PC-3 (cell line): Measurements from ENCODE around the gene DNM2. TPM values are rescaled to one million over a fixed set of nuclear protein-coding genes. Genes with fewer than 3 reads are reported as not detected.

ENCODE experiments used
- ATAC-seq: fragments of 200-7000 bp; cut with Tn5 transposase; 2 replicates; pipeline ENCODE4 v1.9.1; 2020; ENCODE audit warnings: mild to moderate bottlenecking, moderate library complexity
- BruUV-seq: library from RNA; stranded (reverse); fragments of 400-500 nt; replicated peaks from 2 replicates; lab custom pipeline; 2021; lab: Mats Ljungman, UMichigan
- CTCF ChIA-PET: fragments of 300-600 bp; sonication (Branson Sonifier 250); formaldehyde crosslinking; loops from one replicate; lab custom pipeline; 2022; ENCODE audit warnings: antibody characterized with exemption; lab: Charles Lee
- POLR2A ChIA-PET: fragments of 300-600 bp; sonication (Branson Sonifier 250); formaldehyde crosslinking; loops from one replicate; lab custom pipeline; 2022; ENCODE audit warnings: antibody characterized with exemption; ENCODE audit not compliant: unreplicated experiment; lab: Charles Lee
- DNase-seq: peaks from one replicate; pipeline ENCODE4 v3.0.0-alpha.2; 2015
- H2AFZ ChIP-seq: fragments of 300-600 bp; sonication (generic); 2 replicates; pipeline ENCODE4 v1.6.0; 2016; ENCODE audit warnings: antibody characterized with exemption, low read length
- H3F3A ChIP-seq: fragments of 300-600 bp; sonication (generic); one replicate; pipeline ENCODE4 v1.6.0; 2017; ENCODE audit warnings: antibody characterized with exemption, low read length, control low read depth, mild to moderate bottlenecking; ENCODE audit not compliant: unreplicated experiment
- H3K27ac ChIP-seq: fragments of 300-600 bp; sonication (generic); 2 replicates; pipeline ENCODE4 v1.5.1; 2016; ENCODE audit warnings: mild to moderate bottlenecking, low read length
- H3K27me3 ChIP-seq: fragments of 300-600 bp; sonication (generic); 2 replicates; pipeline ENCODE4 v1.6.1; 2016; ENCODE audit warnings: low read length, mixed read lengths
- H3K36me3 ChIP-seq: fragments of 300-600 bp; sonication (generic); 2 replicates; pipeline ENCODE4 v1.6.1; 2016; ENCODE audit warnings: low read depth, mixed run types, low read length, mixed read lengths
- H3K4me1 ChIP-seq: fragments of 300-600 bp; sonication (generic); 2 replicates; pipeline ENCODE4 v1.5.1; 2016; ENCODE audit warnings: low read length; ENCODE audit not compliant: insufficient read depth
- H3K4me2 ChIP-seq: fragments of 300-600 bp; sonication (generic); 2 replicates; pipeline ENCODE4 v1.6.0; 2016; ENCODE audit warnings: low read length
- H3K4me3 ChIP-seq: fragments of 300-600 bp; sonication (generic); 2 replicates; pipeline ENCODE4 v1.5.1; 2016; ENCODE audit warnings: mild to moderate bottlenecking, low read length, mixed read lengths
- H3K79me2 ChIP-seq: fragments of 300-600 bp; sonication (generic); 2 replicates; pipeline ENCODE4 v1.6.1; 2017; ENCODE audit warnings: low read length, mixed read lengths
- H3K9ac ChIP-seq: fragments of 300-600 bp; sonication (generic); 2 replicates; pipeline ENCODE4 v1.6.0; 2016; ENCODE audit warnings: mild to moderate bottlenecking, low read length
- H3K9me2 ChIP-seq: fragments of 300-600 bp; sonication (generic); replicated peaks from 2 replicates; pipeline ENCODE4 v1.6.1; 2016; ENCODE audit warnings: mixed run types, low read length, mixed read lengths
- H3K9me3 ChIP-seq: fragments of 300-600 bp; sonication (generic); 2 replicates; pipeline ENCODE4 v1.6.1; 2016; ENCODE audit warnings: low read length, mixed read lengths
- H4K20me1 ChIP-seq: fragments of 300-600 bp; sonication (generic); 2 replicates; pipeline ENCODE4 v1.6.1; 2016; ENCODE audit warnings: low read length, mixed read lengths
- EZH2 ChIP-seq: fragments of 300-600 bp; sonication (generic); IDR thresholded peaks from one replicate; pipeline ENCODE4 v1.6.1; 2017; ENCODE audit warnings: antibody characterized with exemption, mild to moderate bottlenecking, low read length; ENCODE audit not compliant: unreplicated experiment
- EZH2phosphoT487 ChIP-seq: fragments of 300-600 bp; sonication (generic); IDR thresholded peaks from 2 replicates; pipeline ENCODE4 v1.6.1; 2018; ENCODE audit warnings: mild to moderate bottlenecking, antibody characterized with exemption, low read length, borderline replicate concordance
- intact Hi-C: fragments of 100-400 bp; cut with micrococcal nuclease; formaldehyde crosslinking; loops from 2 replicates; pipeline ENCODE4 v1.9.0; 2023
- microRNA-seq: library from miRNA; unstranded; fragments of <30 nt; microRNA quantifications from one replicate; pipeline ENCODE4 v1.1.0, GENCODE V29; 2020; ENCODE audit not compliant: unreplicated experiment
- total RNA-seq: library from RNA; depleted of rRNA; stranded (reverse); fragments of >200 nt; gene quantifications from 2 replicates; pipeline ENCODE4 v1.2.3, GENCODE V29; 2014; rRNA removed
- TF ChIP-seq, protein P1 (sequence below): fragments of 300-600 bp; sonication (generic); conservative IDR thresholded peaks from 2 replicates; pipeline ENCODE4 v1.5.1; 2017; ENCODE audit warnings: antibody characterized with exemption, low read depth, mild to moderate bottlenecking, low read length

The DNM2 gene
- total RNA-seq, 1 experiment from 2014 or later = 150 TPM

DNA sequence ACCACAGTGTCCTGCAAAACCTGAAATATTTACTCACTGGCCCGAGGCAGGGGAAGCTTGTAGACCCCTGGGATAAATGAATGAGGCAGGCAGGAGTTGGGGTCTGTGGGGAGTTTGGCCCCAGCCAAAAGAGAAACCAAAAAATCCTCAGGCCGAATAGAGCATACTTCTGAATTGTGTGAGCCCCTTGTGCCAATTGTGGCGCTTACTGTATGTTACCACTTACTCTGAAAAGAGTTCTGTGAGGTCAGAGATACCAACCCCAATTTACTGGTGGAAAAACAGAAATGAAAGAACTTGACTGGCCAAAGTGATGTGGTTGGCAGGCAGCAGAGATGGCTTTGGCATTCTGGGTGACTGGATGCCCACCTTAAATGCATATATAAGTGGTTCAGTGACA is 160.4 kb downstream of the DNM2 start:
- ATAC-seq = no peak
- H3K36me3 ChIP-seq = no peaks in the 10 kb centered on the region
- no peak overlapping the region for H3K27ac ChIP-seq
- BruUV-seq = no TSS peak
- no peaks in the 10 kb centered on the region for H3K9me2 ChIP-seq
- H3K4me3 ChIP-seq = no peak overlapping the region
- TF ChIP-seq, protein P1, sequence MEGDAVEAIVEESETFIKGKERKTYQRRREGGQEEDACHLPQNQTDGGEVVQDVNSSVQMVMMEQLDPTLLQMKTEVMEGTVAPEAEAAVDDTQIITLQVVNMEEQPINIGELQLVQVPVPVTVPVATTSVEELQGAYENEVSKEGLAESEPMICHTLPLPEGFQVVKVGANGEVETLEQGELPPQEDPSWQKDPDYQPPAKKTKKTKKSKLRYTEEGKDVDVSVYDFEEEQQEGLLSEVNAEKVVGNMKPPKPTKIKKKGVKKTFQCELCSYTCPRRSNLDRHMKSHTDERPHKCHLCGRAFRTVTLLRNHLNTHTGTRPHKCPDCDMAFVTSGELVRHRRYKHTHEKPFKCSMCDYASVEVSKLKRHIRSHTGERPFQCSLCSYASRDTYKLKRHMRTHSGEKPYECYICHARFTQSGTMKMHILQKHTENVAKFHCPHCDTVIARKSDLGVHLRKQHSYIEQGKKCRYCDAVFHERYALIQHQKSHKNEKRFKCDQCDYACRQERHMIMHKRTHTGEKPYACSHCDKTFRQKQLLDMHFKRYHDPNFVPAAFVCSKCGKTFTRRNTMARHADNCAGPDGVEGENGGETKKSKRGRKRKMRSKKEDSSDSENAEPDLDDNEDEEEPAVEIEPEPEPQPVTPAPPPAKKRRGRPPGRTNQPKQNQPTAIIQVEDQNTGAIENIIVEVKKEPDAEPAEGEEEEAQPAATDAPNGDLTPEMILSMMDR = no peak
- TF ChIP-seq EZH2phosphoT487 (no peak), EZH2 (no peak)
- DNase-seq = no peak
- H3K27me3 ChIP-seq = no peaks in the 10 kb centered on the region
- H3K9ac ChIP-seq = no peak overlapping the region
- H3F3A ChIP-seq = no peaks in the 10 kb centered on the region
- no peaks in the 10 kb centered on the region for H3K9me3 ChIP-seq
- no peak overlapping the region for H3K4me2 ChIP-seq
- H3K4me1 ChIP-seq = peaks cover 3% of the 10 kb centered on the region; the same call in 1 of the 2 replicates
- peaks cover 96% of the 10 kb centered on the region for H3K79me2 ChIP-seq
- intact Hi-C loops = no loop called here
- ChIA-PET CTCF (no interaction called here), POLR2A (no interaction called here)
- no peak overlapping the region for H2AFZ ChIP-seq
- H4K20me1 ChIP-seq = no peaks in the 10 kb centered on the region

Small RNA genes lying within 50 kb of the gene (microRNA-seq; reads per million reads assigned to microRNA genes)
- gene MIR199A1 = not detected
- gene MIR4748 = not detected
- not detected for gene MIR638
- gene MIR6793 = 0.75 reads per million

Other genes with a start within 250 kb of the DNM2 start
- gene KEAP1, start 214.7 kb upstream of the DNM2 start, total RNA-seq = 151 and 184 TPM in 2 replicates
- gene S1PR5, start 200.6 kb upstream of the DNM2 start, total RNA-seq = 2.4 and 4.1 TPM in 2 replicates
- 53.2 and 65.9 TPM in 2 replicates for gene ATG4D, start 174.2 kb upstream of the DNM2 start, total RNA-seq
- gene KRI1, start 152.1 kb upstream of the DNM2 start, total RNA-seq = 52.9 and 72.6 TPM in 2 replicates
- 17.1 and 22.5 TPM in 2 replicates for gene CDKN2D, start 149.1 kb upstream of the DNM2 start, total RNA-seq
- 43.9 and 50.0 TPM in 2 replicates for gene AP1M2, start 130.8 kb upstream of the DNM2 start, total RNA-seq
- gene SLC44A2, start 92.5 kb upstream of the DNM2 start, total RNA-seq = 63.9 and 87.3 TPM in 2 replicates
- 322 and 441 TPM in 2 replicates for gene ILF3, start 63.7 kb upstream of the DNM2 start, total RNA-seq
- gene QTRT1, start 16.6 kb upstream of the DNM2 start, total RNA-seq = 72.7 and 79.7 TPM in 2 replicates
- 81.2 and 94.6 TPM in 2 replicates for gene TMED1, start 118.1 kb downstream of the DNM2 start, total RNA-seq
- 0.07 and 0.63 TPM in 2 replicates for gene C19orf38, start 130.3 kb downstream of the DNM2 start, total RNA-seq
- gene CARM1, start 153.5 kb downstream of the DNM2 start, total RNA-seq = 56.2 and 57.1 TPM in 2 replicates
- gene YIPF2, start 210.6 kb downstream of the DNM2 start, total RNA-seq = 126 and 131 TPM in 2 replicates
- gene TIMM29, start 210.7 kb downstream of the DNM2 start, total RNA-seq = 60.7 and 90.1 TPM in 2 replicates
- 197 and 316 TPM in 2 replicates for gene SMARCA4, start 243.0 kb downstream of the DNM2 start, total RNA-seq